Subcutaneous adipose tissue (tissue), 4 donors: Measurements from ENCODE around the gene COLEC11. TPM values are rescaled to one million over a fixed set of nuclear protein-coding genes. Genes with fewer than 3 reads are reported as not detected.

Source experiments
- total RNA-seq, 4 donors: library from RNA; depleted of rRNA; stranded (reverse); fragments of >200 nt; gene quantifications; one replicate each; pipeline ENCODE4 v1.1.0, GENCODE V29; 2016
- TF ChIP-seq, protein P1 (sequence below): fragments of 450-650 bp; IDR thresholded peaks from one replicate; pipeline ENCODE4 v1.5.1; 2016; ENCODE audit warnings: low read depth, mild to moderate bottlenecking, control low read depth, antibody characterized with exemption, moderate library complexity

Gene COLEC11
- total RNA-seq, 4 donors from 2014 or later: 1.1 to 9.8 (median 2.3) TPM

DNA sequence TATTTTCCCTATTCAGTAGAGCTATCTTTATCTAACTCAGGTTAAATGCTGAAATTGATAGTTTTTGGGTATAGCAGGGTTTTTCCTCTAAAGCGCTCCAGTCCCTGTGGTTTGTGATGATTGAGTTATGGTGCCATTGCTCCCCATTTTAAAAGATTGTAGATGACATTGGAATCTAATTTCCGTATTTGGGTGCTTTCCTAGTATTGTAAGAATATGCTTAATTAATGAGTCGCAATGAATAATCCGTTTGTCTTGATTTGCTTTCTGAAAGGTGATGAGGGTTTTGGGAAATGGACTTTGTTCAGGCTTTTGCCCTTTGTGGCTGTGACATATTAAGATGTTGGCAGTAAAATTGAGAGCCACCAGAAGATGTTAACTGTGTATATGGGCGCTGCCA, 15.9 kb upstream of the COLEC11 start:
- TF ChIP-seq, protein P1, sequence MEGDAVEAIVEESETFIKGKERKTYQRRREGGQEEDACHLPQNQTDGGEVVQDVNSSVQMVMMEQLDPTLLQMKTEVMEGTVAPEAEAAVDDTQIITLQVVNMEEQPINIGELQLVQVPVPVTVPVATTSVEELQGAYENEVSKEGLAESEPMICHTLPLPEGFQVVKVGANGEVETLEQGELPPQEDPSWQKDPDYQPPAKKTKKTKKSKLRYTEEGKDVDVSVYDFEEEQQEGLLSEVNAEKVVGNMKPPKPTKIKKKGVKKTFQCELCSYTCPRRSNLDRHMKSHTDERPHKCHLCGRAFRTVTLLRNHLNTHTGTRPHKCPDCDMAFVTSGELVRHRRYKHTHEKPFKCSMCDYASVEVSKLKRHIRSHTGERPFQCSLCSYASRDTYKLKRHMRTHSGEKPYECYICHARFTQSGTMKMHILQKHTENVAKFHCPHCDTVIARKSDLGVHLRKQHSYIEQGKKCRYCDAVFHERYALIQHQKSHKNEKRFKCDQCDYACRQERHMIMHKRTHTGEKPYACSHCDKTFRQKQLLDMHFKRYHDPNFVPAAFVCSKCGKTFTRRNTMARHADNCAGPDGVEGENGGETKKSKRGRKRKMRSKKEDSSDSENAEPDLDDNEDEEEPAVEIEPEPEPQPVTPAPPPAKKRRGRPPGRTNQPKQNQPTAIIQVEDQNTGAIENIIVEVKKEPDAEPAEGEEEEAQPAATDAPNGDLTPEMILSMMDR: no peak

DNA sequence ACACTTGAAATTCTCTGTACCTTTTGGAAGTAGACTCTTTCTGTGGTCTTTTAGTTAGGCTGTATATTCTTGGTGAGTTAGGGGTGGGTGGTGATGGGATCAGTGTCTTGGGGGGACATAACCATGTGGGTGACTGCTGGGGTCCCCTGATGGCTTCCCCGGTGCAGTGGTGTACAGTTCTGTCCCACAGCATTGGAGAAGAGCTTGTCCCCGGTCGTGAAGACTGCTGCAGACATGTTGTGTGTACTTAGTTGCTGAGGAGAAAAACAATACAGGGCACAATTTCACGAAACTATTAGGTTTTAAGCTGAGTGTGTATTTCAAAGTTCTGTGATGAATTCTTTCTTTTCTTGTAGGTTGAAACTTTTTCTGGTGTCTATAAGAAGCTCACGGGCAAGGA, 14.5 kb upstream of the COLEC11 start:
- TF ChIP-seq, protein P1: no peak

DNA sequence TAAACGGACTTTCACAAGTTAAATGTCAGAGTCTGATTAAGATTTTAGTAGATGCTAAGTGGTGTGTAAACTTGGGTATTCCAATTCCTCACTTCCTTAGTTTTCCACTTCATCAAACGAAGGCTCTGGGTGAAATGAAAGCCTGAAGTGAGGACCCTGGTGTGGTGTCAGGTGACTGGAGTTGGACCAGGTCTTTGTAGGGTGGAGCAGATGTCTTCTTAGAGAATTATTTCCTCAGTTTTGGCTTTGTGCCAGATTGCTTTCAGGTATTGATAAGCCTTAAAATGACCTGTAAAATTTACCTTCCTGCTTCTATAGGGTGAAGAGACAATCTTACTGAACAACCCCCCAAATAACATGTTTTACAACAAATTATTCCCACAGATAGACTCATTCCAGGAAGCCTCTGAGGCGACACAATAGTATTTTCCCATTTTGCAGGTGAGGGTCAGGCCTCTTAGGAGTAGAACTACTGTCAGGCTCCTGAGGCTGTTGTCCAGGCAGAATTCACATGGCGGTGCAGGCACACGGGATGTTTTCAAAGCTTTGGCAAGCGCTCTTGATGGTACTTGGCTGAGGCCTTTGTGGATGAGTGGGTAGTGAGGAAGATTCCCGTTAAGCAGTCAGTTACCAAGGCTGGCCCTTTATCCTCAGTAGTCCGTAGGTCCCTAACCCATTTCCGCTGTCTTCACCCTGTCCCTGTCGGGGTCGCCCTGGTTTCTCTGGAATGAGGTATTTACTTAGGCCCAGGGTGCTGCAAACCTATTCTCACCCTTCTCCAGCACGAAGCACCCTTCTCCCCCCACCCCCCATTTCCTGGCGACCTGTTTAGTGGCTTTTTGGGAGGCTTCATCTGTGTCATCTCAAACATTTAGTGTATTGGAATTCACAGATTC, 13.3 kb upstream of the COLEC11 start:
- TF ChIP-seq, protein P1: no peak

DNA sequence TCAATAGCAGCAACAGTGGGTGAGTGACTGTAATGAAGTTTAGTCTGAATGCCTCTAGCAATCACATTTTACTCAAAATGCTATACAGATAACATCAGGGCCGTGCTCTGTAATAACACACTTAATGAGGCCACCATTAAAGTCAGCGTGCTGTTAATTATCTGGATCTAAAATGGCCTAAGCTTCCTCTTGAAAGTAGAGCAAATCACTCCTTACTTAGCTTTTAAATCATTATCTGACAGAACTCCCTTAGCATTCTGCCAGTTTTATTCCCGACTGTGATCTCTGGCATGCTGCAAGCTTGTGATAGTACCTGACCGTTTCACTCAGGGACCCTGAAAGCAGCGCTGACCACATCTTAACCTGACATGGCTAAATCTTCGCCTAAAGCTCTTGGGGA, 10.8 kb upstream of the COLEC11 start:
- TF ChIP-seq, protein P1: no peak

DNA sequence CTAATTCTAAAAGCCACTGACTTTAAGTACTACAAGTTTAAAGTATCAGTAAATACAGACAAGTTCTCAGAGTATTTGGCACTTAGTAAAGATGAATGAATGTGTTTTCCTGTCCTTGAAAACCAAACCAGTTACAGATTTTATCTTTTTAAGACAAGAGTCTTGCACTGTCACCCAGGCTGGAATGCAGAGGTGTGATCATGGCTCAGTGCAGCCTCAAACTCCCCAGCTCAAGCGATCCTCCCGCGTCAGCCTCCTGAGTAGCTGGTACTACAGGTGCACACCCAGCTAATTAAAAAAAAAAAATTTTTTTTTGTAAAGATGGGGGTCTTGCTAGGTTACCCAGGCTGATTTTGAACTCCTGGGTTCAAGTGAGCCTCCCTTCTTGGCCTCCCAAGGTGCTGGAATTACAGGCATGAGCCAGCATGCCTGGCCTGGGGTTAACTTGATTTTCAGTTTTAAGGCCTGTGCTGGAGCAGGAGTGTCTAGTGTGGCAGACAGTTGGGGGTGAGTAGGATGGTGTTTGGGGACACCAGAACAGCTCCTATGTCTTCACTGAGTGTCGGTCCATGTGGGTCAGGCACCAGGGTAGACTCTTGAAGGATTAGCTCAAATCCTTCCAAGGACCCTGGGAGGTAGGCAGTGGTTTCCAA, 10.2 kb upstream of the COLEC11 start:
- TF ChIP-seq, protein P1: no peak

DNA sequence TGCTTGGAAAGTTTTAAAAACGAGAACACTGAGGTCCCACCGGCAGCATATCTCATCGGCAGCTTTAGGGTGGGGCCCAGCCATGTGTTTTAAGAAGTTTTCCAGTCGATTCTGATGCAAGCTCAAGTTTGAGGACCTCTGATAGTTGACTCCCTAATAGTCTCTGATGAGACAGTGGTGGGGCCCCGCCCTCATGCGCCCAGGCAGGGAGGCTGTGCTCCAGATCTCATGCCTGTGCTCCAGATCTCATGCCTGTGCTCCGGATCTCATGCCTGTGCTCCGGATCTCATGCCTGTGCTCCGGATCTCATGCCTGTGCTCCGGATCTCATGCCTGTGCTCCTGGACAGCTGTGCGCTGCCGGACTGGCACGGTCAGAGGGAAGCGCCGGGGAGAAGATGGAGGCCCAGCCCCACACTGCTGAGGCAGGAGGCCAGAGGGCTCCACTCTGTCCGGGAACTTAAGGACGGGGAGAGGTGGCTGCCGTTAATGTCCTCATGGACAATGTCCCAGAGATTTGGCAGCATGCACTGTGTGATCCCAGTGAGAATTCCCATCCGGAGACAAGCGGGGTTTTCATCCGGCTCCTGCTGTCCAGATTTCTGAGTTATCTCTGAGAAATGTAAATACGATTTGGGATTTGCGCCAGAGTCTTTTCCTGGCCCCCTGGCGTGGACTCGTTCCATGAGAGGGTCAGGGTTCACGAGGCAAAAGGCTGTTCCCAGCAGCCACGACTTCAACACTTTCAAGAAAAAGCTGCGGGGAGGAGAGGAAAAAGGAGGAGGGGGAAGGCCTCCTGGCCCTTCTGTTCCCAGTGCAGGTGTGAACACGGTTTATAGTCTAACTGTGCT, 9.4 kb upstream of the COLEC11 start:
- TF ChIP-seq, protein P1: no peak
